GM19035 (cell line): Measurements from ENCODE around the gene ILDR2.

ENCODE experiments used
- ATAC-seq: cut with Tn5 transposase; IDR thresholded peaks from one replicate; pipeline ENCODE4 v1.9.1; 2021; ENCODE audit not compliant: unreplicated experiment

The ILDR2 gene

GRCh38 chr1:166972193-166972592, 3.1 kb downstream of the ILDR2 start:
- ATAC-seq: no peak

DNA sequence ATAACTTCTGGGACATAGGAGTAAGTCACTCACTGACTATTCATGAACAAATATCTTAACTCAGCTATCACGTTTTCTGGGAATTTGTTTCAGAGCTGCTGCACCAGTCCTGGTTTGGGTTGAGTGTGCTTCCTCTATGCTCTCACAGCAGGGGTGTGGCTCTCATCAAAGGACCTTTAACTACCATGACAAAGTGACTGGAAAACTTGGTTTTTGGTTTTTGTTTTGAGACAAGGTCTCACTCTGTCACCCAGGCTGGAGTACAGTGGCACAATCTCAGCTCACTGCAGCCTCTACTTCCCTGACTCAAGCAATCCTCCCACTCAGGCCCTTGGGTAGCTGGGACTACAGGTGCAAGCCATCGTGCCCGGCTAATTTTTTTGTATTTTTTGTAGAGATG, 4.1 kb downstream of the ILDR2 start:
- no peak for ATAC-seq

DNA sequence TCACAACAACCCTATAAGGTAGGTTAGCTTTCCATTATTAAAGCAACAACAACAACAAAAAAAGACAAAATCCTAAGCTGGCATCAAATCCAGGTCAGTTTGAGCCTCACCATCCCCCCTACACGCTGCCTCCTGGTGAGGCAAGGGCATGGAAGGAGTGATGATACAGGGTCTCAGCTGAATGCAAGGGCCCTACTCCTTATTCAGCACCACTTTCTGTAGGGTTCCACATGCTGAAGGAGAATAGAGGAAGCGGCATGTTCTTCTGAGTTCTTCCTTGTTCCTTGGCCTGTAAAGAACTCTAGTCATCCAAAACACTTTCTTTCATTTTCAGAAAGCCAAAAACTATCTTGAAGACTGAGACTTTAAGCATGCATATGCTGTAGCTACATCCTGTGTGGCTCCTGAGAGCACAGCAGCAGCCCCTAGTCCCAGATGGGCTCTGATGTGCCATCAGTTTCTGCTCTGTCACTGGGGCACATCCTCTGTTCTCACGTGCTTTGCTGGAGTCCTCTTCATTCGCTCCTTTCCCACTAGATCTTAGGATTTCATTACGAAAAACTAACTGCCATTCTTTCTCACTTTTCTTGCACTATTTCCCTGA, 6.2 kb downstream of the ILDR2 start:
- no peak for ATAC-seq

DNA sequence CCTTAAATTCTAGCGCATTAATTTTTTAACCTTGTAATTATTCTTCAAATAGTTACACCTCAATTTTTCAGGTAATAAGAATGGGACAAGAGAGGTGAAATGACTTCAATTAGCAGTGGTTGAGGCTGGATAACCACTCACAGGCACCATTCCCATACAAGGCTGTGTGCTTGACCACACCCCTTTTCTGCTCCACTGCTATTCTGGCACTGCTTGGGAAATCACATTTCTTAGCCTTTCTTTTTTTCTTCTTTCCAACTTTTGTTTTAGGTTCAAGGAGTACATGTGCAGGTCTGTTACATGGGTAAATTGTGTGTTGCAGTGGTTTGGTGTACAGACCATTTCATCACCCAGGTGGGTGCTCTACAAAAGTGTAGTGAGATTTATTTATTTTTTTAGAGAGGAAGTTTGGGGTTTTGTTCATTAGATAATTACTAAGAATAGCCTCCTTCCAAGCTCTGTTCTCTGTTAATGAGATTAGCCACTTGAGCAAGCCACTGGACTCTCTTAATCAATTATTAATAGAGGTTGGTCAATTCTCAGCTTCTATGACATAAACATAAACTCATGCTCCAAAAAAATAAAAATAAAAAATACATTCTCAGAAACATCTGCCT, 14.4 kb downstream of the ILDR2 start:
- ATAC-seq: no peak

DNA sequence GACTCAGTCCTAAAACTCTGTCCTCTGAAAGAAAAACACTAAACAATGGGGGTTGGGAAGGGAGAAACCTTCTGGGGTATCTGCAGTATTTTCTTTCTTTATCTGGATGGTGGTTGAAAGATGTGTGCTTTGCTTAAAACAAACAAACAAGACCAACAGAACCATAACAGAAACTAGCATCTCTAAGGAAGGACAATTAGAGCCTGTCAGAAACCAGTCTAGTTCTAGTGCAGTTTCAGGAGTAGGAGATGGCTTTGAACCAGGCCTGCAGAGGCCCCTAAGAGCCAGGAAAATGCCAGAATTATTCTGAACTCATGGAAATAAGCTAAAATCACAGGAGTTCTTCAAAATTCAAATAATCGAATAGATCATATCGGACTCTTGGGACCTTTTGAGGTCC, 18.5 kb downstream of the ILDR2 start:
- no peak for ATAC-seq

GRCh38 chr1:166956057-166956850, 19.1 kb downstream of the ILDR2 start:
- no peak for ATAC-seq

DNA sequence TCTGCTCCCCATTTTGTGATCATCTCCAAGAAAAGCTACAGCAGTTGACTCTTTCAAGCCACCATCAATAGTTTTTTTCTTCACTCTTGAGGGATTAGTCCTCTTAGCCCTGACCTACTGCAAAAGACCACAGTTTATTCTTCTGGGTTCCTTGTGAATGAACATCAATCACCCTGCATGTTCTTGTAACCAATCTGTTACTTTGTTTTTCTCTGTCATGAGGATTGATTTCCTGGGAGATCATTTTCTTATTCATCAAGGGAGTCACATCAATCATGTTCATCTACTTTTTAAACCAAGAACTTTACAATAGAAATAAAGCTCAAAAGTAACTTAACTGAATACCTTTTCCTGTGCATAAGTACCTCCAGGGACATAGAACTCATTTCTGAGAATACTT, 21.8 kb downstream of the ILDR2 start:
- no peak for ATAC-seq

GRCh38 chr1:166952002-166952746, 23.2 kb downstream of the ILDR2 start:
- ATAC-seq: no peak

GRCh38 chr1:166951050-166951449, 24.3 kb downstream of the ILDR2 start:
- no peak for ATAC-seq

- no peak for ATAC-seq
Measured at GRCh38 chr1:166950156-166950555, 25.2 kb downstream of the ILDR2 start.

DNA sequence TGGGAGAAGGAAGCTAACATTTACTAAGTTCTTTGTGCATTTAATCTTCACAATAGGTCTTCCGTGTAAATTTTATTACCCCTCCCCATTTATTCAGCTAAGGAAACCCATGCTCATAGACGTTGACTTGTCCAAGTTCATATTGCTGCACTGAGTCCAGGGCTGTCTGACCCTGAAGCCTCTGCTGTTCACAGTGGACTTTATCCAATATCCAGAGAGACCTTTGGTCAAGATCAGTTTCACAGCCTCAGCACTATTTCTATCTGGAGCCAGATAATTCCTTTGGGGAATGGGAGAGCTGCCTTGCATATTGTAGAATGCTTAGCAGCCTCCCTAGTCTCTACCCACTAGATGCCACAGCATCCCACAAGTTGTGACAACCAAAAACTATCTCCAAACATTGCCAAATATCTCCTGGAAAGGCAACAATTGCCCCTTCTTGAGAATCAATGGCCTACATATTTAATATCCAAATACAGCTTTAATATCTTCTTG, 26.4 kb downstream of the ILDR2 start:
- no peak for ATAC-seq

DNA sequence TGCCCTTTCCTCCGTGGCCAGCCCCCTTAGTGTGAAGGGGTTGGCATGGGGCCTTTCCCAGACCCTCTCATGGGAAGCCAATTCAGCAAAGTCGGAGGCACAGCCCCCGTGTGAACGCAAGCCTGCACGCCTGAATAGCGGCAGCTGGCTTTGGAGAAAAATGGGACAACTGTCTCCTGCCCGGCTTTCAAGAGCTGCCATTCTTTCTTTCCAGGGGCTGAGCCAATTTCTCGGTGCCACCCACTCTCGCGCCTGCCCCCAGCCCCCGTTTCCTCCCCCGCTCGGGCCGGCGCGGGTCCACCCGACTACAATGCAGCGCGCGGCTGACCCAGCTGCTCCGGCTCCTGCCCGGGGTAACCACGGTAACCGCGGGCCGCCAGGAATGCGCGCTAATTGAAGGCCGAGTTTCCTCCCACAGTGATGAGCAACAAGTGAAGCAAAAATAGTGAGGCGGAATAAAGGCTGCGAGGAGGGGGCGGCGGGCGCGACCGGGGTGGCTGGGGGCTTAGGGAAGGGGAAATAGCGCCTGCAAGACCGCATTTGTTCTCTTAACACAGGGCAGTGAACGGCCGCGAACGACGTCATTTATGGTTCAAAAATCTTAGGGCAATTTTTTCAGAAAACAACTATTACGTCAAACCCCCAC, 27.8 kb downstream of the ILDR2 start:
- ATAC-seq: no peak

GRCh38 chr1:166944186-166944967, 31.0 kb downstream of the ILDR2 start:
- no peak for ATAC-seq

DNA sequence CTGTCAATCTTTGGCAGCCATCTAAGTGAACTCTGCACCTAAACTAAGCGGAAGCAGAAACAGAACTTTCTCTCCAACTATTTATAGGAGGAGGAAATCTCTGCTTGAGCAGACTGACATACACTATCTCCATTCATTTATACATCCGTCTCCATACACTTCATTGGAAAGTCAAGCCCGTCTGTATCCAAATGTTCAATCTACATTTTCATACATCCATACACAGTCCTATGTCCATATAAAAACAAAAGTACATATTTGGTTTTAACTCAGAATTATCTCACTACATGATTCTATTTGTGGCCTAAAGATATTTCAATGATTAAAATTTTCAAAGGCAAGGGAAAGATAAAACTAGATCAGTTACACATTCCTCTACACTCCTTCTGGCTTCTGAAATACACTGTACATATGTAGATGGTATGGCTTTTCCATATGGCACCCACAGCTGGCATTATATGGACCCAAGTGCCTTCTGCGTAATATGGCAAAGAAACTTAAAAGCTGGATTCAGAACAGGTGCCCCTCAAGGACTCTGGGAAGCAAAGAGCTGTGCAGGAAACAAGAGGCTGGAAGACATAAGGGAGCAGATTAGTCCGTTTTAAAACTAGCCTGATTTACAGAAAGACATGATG, 35.5 kb downstream of the ILDR2 start:
- no peak for ATAC-seq

DNA sequence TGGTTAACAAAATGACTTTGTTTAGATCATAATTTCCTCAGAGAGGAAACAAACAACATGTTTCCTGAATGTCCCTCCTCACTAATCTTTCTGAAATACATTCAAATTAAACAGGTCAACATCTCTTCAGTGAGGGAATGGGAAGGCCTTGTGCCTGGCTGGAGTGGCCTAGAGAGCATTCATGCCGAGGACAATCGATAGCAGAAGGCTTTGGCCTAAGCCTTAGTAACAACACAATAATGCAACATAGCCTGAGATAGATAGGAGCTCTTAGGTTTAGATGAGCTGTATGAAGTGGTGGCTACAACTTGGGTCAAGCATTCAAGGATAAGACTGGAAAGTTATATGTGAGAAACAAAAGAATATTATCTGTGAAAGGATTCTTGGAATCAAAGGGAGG, 37.4 kb downstream of the ILDR2 start:
- no peak for ATAC-seq

DNA sequence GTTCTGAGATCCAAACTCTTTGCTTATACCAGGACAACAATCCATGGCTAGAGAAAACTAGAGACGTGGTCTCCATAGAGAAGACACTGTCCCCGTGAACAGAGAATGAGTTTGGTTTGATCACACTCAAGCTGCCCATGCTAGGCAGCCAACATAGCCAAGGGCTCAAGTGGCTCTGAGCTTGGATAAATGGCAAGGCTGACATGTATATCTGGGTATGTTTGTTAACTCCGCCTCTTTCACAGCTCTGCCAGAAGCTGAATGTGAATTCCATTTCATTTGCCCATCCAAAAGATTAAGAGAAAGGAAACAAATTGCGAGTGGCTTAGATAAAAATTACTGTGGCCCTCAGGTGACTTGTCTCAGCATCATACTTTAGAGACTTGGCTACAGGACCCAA, 38.0 kb downstream of the ILDR2 start:
- ATAC-seq: no peak

DNA sequence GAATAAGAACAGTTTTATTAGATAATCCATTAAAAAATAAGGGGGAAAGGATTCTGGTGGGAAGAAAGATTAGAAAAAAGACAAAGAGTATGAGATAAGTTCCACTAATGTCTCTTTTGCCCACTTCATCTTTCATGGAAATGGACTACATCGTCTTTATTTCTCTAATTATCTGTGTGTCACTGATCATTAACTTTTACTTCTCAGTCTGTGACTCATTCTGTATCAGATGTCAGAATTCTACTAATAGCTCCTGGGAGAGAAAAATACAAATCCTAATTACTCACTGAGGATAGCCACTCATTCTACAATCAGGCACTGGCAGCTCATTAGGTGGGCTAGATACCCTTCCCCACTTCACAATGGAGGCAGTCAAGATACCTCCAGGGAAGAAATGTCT, 41.7 kb downstream of the ILDR2 start:
- ATAC-seq: no peak

GRCh38 chr1:166933140-166933539, 42.2 kb downstream of the ILDR2 start:
- ATAC-seq: no peak

DNA sequence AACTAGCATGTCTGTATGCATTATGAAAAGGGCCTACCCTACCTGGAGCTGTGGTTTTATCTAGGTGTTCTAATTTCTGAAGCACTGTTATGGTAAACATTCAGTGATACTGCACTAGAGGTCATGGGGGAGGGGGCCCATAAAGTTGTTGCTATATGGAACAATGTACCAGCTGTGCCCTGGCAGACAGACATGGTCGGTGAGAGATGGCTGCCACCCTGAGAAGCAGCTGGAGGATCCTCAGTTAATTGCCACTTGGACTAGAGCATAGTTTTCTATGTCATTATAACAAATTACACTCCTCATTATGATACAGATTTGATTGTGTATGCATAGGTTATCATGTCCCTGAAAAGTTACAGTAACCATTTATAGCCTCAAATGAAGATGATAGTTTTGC, 45.4 kb downstream of the ILDR2 start:
- no peak for ATAC-seq

GRCh38 chr1:166927701-166928100, 47.6 kb downstream of the ILDR2 start:
- ATAC-seq: no peak
